ENCODE measurements around the gene NCLN. TPM values are rescaled to one million over a fixed set of nuclear protein-coding genes. Genes with fewer than 3 reads are reported as not detected.
"Not testable (repeated sequence)": the region's sequence is repeated elsewhere in the genome, so short reads cannot be mapped to it uniquely, and the experiment has no call there.

NCLN gene
- polyA plus RNA-seq, 5 donors: 22.1 to 52.4 (median 34.4) TPM

DNA sequence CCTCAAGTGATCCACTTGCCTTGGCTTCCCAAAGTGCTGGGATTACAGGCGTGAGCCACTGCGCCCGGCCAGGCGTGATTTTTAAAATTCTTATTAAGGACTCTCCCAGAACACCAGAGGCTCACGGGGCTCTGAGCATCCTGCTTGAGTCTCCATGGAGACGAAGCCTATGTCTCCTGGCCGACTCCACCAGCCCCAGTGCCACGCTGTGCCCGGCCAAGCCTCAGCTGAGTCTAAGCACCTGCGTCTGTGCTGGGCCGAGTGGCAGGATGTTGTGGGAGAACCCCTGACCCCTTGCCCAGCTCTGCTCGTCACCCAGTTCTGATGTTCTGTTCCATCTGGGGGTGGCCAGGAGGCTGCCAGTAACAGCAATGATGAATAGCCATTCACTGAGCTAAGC is 34.8 kb downstream of the NCLN start:
- DNase-seq: no peak

DNA sequence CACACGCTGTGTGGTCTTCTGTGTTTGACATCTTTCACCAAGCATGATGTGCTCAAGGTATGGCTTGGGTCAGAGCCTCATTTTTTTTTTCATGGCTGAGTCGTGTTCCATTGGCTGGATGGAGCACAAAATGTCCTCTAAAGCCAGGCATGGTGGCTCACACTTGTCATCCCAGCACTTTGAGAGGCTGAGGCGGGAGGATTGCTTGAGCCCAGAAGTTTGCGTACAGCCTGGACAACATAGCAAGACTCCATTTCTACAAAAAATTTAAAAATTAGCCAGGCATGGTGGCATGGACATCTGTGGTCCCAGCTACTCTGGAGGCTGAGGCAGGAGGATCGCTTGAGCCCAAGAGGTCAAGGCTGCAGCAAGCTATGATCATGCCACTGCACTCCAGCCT is 35.8 kb downstream of the NCLN start:
- DNase-seq: not testable (repeated sequence)

DNA sequence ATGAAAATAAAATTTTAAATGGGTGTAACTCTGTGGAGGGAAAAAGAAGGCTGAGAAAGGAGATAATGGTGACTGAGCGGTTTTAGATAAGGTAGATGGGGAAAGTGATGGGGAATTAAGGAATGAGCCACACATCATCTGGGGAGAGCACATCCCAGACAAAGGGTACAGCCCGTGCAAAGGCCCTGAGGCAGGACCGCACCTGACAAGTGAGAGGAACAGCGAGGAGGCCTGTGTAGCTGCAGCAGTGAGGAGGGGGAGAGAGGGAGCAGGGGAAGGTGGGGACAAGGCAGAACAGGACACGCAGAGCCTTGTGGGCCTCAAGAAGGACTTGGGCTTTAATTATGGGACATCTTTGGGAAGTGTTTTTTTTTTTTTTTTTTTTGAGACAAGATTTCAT is 37.0 kb downstream of the NCLN start:
- DNase-seq: no peak

DNA sequence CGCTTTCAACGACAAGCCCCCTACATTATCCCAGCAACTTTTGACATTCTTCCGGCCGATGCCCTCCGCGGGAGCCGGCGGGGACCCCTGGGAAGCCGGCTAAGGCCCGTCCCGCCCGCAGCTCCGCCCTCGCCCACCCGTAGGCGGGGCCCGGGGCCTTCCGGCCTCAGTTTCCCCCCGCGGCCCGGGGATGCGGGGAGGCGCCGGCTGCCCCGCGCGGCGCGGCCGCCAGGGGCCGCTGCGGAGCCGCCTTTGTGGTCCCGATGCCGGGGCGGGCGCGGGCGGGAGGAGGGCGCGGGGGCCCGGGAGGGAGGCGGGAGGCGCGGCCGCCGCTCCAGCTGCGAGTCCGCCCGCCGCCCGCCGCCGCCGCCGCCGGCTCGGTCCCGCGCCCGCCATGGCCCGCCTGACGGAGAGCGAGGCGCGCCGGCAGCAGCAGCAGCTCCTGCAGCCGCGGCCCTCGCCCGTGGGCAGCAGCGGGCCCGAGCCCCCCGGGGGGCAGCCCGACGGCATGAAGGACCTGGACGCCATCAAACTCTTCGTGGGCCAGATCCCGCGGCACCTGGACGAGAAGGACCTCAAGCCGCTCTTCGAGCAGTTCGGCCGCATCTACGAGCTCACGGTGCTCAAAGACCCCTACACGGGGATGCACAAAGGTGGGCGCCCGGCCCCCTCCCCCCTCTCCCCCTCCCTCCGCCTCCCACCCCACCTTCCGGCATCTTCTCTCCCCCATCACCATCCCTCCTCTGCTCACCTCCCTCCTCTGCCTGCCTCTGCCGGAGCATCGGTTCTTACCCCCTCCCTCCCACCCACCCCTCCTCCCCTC is 38.8 kb downstream of the NCLN start, which contains the start of gene CELF5:
CELF5 (plus strand) TSS at position 316 of the 823 bp plus-strand sequence; CDS start at position 395, 79 bp downstream.
- DNase-seq: peak; percentile 17 to 21

DNA sequence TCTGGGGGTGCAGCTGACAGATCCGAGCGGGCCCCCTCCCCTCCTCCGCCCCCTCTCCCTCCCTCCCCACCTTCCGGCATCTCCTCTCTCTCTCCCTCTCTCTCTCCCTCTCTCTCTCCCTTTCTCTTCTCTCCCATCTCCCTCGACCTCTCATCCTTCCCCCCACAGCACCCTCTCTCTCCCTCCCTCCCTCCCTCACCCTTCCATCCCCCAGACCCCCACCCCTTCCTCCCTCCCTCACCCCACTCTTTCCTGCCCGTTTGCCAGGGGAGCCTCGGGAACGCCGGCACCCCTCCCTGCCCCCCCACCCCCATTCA is 39.4 kb downstream of the NCLN start:
- no peak for DNase-seq

DNA sequence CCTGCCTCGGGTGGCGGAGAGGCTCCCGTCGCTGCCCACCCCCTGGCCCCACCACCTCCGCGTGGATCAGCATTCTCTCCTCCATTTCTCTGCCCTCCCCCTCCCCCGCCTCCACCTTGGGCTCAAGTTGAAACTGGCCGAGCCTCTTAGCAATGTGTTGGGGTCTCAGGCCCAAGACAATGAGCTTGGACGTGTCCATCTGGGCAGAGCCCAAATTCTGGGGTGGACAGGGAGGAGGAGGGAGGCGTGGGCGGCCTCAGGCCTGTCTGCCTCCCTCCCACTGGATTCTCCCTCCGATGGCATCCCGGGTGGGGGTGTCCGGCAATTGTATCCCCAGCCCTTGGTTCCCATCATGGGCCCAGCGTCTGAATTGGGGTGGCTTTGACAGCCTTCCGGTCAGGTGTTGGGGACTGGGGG is 40.0 kb downstream of the NCLN start:
- DNase-seq: no peak

DNA sequence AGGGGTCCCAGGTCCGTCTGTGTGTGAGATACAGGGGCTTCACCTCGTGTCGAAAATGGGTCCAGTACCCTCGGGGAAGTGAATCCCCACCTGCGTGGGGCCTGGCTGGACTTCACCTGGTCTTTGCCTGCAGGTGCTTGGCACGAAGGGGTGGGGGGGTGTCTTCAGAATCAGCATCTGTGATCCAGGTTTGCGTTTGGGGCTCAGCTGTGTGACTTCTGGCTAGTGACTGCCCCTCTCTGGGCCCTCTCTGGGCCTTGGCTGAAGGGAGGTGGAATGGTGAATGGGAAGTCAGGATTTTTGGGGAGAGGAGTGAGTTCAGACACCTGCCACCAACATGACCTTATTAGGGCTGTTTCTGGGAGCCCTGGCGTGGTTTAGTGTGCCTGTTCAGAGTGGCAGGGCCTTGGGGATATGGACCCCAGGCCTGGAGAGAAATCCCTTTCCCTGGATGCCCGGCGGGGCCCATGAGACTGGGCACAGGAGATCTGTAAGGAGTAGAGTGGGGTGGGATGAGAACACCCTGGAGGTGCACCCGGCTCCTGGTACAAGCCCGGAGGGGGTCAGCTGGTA is 41.4 kb downstream of the NCLN start:
- no peak for DNase-seq

DNA sequence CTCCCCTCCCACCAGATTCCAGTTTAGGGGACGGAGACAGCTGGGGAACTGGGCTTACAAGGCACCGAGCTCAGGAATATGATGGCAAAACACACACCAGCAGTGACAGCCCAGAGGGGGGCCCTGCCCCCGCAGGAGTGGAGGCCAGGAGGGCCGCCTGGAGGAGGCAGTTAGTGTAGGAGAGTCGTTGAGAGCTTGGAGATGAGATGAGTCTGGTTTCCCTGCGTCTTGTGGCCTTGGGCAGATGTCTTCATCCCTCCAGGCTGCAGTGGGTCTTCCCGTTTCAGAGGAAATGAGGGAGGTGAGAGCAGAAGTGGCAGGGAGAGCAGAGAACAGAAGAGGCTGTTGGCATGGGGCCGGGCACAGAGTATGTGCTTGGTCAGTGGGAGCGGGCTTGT is 43.6 kb downstream of the NCLN start:
- no peak for DNase-seq

DNA sequence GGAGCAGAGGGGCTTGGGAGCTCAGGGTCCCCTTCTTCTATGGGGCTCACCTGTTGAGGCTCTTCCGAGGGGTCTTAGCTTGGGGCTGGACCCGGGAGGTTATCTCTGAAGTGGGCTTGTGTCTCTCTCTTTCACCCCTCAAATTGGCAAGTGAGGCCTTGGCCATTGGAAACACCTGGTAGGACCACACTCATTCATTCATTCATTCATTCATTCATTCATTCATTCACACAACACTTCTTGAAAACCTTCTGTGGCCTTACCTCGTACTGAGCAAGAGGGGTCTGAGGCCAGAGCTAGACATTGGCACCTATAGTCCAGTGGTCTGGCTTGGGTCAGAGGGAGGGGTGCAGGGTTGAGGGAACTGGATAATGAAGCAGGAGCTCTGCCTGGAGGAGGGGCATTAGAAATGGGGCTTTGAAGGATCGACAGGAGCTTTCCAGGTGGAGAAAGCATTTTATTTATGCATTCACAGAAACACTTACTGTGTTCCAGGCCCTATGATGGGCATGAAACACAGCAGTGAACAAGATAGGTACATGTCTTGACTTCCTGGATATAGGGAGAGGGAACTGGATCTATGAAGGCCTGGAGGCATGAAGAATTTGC is 44.3 kb downstream of the NCLN start:
- no peak for DNase-seq

DNA sequence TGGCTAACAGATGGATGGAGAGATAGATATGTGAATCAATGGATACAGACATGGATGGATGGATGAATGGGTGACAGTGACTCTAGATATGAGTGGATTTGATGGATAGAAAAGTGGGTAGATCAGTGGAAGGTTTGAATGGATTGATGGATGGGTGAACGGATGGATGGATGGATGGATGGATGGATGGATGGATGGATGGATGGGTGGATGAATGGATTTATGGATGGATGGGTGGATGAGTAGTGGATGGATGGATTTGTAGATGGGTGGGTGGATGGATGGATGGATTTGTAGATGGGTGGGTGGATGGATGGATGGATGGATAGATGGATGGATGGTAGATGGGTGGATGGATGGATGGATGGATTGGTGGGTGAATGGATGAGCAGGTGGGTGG is 45.6 kb downstream of the NCLN start:
- no peak for DNase-seq

DNA sequence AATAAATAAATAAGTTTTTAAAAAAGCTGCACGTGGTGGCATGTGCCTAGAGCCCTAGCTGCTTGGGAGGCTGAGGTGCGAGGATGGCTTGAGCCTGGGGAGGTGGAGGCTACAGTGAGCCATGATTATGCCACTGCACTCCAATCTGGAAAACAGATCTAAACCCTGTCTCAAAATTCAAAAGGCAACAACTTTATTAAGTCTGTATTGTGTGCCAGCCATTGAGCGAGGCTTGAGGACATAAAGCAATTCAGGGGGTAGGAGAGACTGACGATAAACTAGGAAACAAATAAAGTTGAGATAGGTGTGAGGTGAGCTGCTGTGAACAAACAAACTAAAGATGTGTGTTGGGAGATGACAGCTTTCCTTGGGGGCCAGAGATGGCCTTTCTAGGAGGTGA is 47.4 kb downstream of the NCLN start:
- no peak for DNase-seq

DNA sequence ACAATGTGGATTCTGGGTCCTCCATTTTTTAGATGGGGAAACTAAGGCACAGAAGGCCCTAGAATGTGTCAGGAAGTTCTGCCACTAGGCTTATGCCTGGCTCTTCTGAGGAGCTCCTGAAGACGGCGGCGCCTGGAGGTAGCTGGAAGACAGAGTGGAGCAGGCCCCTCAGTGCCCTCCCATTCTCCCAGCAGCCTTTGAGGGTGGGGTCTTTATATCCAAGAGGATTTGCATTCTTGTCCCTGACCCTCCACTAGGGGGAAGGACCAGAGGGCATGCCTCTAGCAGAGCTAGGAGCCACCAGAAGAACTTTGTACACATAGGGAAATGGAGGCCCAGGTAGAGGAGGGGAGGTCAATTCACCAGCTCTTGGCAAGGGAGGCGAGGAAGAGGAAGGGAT is 48.1 kb downstream of the NCLN start:
- DNase-seq: no peak

DNA sequence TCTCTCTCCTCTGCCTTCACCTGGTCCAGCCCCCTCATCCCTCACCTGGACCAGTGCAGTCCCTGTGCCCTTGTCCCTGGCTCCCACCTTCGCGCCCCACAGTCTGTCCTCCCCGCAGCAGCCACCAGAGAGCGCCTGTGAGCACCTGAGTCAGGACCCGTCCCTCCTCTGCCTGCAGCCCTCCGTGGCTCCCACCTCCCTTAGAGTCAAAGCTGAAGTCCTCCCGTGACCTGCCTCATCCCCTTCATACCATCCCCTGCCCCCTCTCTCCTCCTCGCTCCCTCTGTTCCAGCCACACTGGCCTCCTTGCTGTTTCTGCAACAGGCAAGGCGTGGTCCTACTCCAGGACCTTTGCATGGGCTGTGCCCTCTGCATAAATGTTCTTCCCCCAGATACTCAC is 49.1 kb downstream of the NCLN start:
- no peak for DNase-seq

DNA sequence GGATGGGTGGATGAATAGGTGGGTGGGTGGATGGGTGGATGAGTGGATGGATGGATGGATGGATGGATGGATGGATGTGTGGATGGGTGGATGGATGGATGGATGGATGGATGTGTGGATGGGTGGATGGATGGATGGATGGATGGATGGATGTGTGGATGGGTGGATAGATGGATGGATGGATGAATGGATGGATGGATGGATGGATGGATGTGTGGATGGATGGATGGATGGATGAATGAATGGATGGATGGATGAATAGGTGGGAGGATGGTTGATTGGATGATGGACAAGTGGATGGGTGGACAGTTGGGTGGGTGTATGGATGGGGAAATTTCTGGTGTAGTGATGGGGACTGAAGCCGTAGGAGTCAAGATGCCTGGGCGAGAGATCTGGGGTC is 49.9 kb downstream of the NCLN start:
- DNase-seq: not testable (repeated sequence)

DNA sequence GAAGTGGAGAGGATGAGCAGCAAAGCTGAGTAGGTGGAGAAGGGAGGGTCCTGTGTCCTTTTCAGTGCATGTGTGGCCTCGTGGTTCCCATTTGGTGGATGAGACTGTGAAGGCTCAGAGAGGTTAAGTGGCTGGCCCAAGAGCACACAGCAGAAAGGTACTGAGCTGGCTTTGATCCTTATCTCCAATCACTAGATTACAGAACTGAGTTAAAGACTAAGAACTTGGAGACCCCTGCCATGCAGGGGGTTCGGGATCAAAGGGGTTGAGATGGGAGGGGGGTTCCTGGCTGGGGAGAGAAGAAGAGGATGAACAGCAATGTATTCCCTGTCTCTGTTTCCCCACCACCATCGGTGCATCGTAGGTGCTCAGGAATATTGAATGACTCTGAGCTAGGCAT is 50.5 kb downstream of the NCLN start:
- no peak for DNase-seq

DNA sequence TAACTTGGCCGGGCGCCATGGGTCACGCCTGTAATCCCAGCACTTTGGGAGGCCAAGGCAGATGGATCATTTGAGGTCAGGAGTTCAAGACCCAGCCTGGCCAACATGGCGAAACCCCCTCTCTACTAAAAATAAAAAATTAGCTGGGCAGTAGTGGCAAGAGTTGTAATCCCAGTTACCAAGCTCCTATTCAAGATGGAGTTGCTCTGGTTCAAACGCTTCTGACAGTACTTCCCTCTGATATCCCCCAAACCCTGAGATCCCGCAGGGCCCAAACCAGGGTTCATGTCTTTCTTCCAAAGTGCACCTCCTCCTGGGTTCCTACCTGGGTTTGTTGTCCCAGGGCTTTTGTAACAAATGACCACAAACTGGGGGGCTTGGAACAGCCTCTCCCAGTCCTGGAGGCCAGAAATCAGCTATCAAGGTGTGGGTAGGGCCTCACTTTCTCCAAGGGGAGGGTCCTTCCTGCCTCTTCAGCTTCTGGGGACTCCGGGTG is 52.4 kb downstream of the NCLN start:
- no peak for DNase-seq

DNA sequence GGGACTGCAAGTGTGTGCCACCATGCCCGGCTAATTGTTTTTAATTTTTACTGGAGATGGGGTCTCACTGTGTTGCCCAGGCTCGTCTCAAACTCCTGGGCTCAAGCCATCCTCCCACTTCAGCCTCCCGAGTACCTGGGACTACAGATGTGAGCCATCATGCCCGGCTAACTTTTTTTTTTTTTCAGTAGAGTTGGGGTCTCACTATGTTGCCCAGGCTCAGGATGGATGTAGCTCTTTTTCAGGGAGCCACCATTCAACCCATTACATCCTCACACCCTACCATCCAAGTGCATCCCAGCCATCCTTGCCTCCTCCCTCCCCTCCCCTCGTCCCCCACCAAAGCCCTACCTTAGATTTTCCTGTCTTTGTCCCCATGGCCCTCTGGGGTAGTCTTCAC is 53.6 kb downstream of the NCLN start:
- DNase-seq: no peak

DNA sequence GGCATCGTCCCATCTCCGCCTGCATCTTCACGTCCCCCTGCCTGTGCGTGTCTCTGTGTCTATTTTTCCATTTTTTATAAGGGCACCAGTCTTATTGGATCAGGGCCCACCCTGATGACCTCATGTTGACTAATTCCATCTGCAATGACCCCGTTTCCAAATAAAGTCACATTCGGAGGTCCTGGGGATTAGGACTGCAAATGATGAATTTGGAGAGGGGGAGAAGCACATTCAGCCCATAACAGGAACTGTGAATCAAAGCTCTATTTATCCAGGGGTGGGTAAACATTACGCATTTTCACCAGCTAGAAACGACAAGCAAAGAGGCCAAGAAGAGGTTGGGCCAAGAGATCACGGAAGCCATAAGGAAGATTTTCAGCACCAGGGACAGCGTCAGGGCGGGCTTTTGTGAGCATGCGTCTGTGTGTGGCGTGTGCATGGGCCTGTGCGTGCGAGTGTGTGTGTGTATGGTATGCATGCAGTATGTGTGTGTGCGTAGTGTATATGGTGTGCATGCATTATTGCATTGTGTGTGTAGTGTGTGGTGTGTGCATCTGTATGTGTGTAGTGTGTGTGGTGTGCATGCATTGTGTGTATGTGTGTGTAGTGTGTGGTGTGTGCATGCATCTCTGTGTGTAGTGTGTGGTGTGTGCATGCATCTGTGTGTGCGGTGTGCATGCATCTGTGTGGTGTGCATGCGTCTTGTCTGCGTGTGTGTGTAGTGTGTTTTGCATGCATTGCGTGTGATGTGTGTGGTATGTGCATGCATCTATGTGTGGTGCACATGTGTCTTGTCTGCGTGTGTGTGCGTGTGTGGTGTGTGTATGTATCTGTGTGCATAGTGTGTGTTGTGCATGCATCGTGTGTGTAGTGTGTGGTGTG is 58.3 kb downstream of the NCLN start:
- DNase-seq: peak; percentile 10 to 30

DNA sequence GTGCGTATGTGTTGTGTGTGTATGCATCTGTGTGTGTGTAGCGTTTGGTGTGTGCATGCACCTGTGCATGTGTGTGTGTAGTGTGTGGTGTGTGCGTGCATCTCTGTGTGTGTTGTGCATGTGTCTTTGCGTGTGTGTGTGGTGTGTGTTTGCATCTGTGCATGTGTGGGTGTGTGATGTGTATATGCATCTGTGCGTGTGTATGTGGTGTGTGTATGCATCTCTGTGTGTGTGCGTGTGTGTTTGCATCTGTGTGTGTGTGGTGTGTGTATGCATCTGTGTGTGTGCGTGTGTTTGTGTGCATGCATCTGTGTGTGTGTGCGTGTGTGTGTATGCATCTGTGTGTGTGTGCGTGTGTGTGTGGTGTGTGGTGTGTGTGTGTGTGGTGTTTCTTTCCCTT is 59.3 kb downstream of the NCLN start:
- DNase-seq: no peak

DNA sequence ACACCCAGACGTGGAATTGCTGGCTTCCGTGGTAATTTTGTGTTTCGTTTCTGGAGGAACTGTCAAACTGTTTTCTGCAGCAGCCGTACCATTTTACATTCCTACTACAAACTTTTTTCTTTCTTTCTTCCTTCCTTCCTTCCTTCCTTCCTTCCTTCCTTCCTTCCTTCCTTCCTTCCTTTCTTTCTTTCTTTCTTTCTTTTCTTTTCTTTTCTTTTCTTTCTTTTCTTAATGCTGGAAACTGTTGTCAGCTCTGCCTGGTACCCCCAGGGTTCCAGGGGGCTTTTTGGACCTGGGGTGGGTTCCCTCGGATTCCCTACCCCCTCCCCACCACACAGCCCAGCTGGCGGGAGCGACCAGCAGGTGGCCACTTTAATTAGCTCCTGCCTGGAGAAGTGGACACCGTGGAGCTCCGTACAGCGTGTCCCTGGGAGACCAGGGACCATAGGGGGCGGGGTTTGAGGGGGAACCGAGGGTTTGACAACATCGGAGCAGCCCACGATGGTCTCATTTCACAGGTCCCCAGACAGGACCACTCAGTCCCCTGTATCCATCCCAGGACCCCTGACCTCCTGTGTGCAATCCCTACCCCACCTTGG is 63.1 kb downstream of the NCLN start:
- no peak for DNase-seq

DNA sequence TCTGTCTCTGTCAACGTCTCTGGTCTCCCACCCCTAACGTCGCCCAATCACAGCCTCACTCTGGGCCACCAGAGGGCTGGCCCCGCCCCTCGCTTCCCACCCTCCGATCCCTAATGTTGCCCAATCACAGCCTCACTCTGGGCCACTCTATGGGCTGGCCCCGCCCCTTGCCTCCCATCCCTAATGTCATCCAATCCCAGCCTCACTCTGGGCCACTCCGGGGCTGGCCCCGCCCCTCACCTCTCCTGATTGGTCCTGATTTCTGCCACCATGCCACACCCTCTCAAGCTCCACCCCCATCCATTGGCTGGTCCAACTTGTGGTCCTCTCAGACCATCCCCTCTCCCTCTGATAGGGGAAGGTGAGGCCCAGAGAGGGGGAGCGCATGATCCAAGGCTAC is 63.7 kb downstream of the NCLN start:
- DNase-seq: no peak

DNA sequence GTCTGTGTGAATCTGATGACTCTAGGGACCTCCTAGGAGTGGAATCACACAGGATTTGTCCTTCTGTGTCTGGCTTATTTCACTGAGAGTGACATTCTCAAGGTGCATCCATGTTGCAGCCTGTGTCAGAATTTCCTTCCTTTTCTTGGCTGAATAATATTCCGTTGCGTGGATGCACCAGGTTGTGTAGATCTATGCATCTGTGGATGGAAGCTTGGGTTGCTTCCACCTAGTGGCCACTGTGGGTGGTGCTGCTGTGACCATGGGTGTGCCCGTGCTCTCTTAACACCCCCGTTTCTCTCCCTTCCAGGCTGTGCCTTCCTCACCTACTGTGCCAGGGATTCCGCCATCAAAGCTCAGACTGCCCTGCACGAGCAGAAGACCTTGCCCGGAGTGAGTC is 64.9 kb downstream of the NCLN start:
- DNase-seq: no peak

Data from right lung (tissue), 5 donors.